HCT116 (cell line): ENCODE data around the gene DCAF10.

Experiments
- EGR1 ChIP-seq: IDR thresholded peaks from 2 replicates; pipeline ENCODE4 v1.6.1; 2012; ENCODE audit warnings: low read depth
- EZH2 ChIP-seq: fragments of 200-600 bp; sonication (generic); IDR thresholded peaks from 2 replicates; pipeline ENCODE4 v1.6.1; 2017; ENCODE audit warnings: antibody characterized with exemption, mixed run types
- POLR2AphosphoS5 ChIP-seq: IDR thresholded peaks from 2 replicates; pipeline ENCODE4 v1.6.1; 2011; ENCODE audit warnings: mild to moderate bottlenecking, low read depth, low read length, moderate library complexity
- ZFX ChIP-seq: fragments of 450-650 bp; IDR thresholded peaks from 2 replicates; pipeline ENCODE4 v1.6.1; 2017

DNA sequence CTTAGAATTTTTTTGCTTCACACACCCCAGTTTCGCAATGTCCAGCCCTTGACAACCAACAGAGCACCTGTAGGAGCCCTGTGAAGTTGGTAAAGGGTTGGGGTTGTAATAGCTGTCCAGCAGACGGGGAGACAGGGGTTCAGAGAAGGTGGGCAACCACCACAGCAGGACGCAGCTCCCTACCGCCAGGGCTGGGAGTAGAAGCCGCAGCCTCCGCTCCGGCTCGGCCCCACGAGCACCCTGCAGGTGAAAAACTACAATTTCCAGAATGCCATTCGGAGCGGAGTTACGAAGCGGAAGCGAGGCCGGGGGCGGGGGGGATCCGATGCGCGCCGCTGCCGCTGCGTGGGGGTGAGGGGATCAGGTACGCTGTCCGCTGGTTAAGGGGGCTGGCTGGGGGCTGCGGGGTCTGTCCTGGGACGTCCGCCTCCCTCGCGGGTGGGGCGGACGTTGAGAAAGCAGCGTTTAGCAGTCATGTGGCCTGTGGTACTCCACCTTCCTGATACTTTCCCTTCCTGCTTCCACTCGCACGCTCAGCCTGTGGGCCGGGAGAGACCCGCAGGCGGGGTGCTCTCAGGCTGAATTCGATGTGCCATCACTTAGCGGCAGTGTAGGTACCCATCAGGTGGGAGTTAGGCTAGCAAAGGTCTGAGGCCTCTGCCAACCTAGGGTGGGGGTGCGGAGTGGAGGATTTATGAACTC is 47.0 kb upstream of the DCAF10 start, which contains the start of gene TRMT10B:
- TF ChIP-seq EGR1, result peak; percentile 24; the same call in 1 of the 2 replicates
- TF ChIP-seq POLR2AphosphoS5, result peak; percentile 83
- peak; percentile 59 for TF ChIP-seq ZFX
- no peak for TF ChIP-seq EZH2
